GM19035 (cell line): ENCODE data around the gene MCTP2.
"Not testable (repeated sequence)": the region's sequence is repeated elsewhere in the genome, so short reads cannot be mapped to it uniquely, and the experiment has no call there.

ENCODE experiments used
- ATAC-seq: cut with Tn5 transposase; IDR thresholded peaks from one replicate; pipeline ENCODE4 v1.9.1; 2021; ENCODE audit not compliant: unreplicated experiment

MCTP2 gene

DNA sequence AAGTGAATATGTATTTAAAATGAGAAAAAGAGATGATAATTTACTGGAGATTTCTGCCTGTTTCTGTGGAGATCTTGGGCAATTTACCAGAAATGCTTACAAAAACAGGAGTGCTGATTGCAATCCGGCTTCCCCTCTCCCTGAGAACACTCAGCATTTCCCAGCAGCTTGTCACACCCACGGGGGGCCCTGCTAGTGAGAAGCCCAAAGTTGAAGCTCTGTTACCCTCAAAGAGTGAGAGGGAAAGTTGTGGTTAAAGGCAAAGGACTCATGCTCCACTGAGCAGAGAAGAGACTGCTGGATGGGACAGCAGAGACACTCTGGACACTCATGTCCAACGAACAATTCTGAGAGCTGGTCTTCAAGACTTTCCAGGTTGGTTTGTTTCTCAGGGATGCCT lies 2.9 kb downstream of the MCTP2 start:
- ATAC-seq = no peak

DNA sequence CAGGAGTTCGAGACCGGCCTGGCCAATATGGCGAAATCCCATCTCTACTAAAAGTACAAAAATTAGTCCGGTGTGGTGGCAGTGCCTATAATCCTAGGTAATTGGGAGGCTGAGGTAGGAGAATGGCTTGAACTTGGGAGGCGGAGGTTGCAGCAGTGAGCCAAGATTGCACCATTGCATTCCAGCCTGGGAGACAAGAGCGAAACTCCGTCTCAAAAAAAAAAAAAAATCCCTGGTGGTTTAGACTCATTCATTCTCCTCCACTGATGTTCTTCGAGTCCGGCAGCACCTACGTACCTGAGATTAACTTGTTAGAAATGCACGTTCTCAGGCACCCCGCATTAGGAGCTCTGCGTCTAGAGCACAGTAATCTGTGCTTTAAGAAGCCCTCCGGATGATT lies 3.7 kb downstream of the MCTP2 start:
- ATAC-seq = no peak

DNA sequence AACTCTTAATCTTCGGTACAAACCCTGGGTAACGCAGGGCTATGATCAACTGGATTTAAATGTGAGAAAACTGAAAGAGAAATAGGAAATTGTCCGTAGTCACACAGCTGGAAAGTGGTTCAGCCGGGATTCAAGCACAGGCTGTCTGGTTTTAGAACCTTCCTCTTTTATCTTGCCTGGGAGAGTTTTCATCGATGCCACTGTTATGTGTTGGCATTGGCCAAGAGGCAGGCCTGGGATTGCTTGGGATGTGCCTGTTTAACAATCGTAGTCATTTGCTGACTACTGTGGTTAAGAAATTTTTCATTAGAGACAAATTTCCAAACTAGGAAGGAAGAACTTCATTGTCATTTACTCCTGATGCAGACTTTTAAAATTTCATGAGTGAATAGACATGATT lies 4.3 kb downstream of the MCTP2 start:
- no peak for ATAC-seq

DNA sequence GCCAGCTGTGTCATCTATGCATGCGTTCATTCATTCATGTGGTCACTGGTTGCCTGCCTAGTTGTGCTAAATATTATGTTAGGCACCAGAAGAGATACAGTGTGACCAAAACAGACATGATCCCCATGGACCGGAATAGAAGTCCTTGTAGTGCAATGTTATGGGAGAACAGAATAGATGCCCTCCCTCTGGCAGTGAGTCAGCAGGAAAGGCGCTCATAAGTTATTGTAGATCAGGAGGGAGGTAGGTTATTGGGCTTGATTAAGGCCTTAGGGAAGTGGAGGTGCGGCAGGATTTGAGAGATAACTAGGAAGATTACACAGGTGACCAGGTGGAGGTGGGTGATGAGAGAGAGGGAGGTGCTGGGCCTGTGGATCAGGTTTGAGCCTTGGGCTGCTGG lies 5.2 kb downstream of the MCTP2 start:
- no peak for ATAC-seq

DNA sequence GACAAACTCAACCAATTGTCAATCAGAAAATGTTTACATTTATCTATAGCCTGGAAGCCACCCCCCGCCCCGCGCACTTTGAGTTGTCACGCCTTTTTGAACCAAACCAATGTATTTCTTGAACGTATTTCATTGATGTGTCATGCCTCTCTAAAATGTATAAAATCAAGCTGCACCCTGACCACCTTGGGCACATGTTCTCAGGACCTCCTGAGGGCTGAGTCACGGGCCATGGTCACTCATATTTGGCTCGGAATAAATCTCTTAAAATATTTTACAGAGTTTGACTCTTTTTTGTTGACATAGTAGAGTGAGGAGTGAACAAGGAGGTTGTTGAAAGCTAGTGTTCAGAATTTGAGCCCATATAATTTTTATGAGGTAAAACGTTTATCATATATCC lies 6.5 kb downstream of the MCTP2 start:
- no peak for ATAC-seq

DNA sequence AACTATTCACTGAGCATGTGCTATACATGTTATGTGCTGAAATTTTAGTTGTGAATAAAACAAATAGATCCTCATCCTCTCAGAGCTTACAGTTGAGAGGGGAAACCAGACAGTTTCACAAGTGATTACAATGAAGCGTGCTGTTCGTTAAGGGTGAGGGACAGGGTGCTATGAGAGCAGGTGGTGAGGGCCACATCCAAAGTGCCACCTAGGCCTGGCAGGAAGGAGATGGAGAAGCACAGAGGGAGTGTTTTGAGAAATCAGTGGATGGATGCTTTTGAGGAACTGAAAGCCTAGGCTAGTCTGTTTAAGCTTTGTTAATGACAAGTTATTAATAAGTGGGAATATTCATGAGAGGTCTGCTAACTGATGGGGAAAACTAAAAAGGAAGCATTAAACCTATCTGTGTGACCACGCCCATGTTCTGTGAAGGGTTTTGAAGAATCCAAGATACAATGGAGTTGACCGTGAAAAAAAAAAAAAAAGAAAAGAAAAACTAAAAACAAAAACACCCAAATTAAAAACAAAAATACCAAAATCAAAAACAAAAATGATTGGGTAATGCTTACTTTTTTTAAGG lies 7.3 kb downstream of the MCTP2 start:
- peak; percentile 44 for ATAC-seq

DNA sequence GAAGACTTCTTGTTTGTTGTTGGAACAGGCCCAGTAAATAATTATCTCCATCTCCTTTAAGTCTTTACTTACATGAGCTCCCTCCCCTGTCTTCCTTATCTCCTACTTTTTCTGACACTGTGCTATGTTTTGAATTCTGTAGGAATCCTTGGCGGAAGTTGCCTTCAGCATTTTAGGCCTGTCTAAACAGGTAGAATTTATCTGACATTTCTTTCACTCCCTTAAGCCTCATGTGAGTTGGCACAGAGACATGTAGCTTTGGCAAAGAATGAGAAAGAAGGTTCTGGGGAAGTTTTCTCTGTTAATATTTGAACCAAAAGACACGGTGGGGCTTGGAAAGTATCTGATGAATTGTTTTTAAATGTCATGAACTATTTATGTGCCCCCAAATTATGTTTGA lies 8.1 kb downstream of the MCTP2 start:
- no peak for ATAC-seq

DNA sequence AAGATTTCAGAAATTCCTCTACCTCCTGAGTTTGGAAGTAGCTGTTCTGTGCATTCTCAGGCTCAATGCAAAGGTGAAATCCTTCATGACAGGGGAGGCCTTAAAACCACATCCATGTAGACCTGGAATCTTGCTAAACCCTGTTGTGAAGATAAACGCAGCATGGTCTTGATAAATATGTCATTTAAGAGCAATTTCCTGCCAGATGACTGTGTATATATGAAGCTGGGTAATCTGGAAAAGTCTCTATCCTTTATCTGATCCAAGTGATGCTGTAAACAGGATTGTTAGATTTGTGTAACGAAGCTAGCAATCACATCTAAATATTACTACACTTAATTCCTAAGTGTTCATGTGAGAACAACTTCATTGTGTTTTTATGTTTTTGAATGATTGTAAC lies 9.1 kb downstream of the MCTP2 start:
- no peak for ATAC-seq

DNA sequence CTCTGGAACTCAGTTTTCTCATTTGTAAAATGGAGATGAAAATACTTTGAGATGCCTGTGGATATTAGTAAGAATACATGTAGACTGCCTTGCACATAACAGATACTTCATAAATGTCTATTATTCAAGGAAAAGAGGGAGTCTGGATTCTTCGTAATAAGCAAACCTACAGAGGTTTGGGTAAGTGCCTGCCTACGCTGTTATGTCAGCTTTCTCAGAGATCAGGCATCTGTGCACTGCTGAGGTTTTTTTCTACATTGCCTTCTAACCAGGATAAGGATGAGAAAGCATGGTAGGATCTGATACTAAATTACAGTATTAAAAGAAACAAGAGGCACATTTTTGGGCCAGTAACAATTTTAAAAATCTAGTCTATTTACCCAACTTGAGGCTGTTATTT lies 10.9 kb downstream of the MCTP2 start:
- ATAC-seq = no peak

DNA sequence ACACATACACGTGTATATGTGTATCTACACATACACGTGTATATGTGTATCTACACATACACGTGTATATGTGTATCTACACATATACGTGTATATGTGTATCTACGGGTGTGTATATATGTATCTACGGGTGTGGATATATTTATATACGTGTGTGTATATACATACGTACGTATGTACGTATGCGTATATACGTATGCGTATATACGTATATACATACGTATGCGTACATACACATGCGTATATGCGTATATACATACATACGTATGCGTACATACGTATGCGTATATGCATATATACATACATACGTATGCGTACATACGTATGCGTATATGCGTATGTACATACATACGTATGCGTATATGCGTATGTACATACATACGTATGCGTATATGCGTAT lies 11.6 kb downstream of the MCTP2 start:
- ATAC-seq = not testable (repeated sequence)

DNA sequence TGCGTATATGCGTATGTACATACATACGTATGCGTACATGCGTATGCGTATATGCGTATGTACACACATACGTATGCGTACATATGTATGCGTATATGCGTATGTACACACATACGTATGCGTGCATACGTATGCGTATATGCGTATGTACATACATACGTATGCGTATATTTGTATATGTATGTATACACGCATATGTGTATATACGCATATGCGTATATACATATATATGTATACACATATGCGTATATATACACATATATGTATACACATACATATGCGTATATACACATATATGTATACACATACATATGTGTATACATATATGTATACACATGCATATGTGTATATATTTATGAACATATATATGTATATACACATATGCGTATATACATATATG lies 12.1 kb downstream of the MCTP2 start:
- ATAC-seq = no peak

DNA sequence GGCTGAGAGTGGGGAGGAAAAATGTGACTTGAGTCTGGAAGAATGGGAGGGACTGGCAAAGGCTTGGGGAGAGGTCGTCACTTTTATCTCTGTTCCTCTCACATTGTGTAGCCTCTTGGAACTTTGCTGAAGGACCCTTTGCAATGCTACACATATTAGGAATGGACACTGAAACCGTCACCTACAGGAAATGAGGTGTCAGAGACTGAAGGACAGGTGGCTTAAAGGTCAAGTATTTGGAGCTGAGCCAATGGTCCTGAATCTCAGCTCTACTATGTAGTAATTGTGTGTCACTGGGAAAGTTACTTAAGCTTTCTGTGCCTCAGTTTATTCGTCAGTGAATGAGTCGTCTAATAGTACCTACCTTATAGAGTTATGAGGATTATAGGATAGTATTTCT lies 14.7 kb downstream of the MCTP2 start:
- no peak for ATAC-seq

DNA sequence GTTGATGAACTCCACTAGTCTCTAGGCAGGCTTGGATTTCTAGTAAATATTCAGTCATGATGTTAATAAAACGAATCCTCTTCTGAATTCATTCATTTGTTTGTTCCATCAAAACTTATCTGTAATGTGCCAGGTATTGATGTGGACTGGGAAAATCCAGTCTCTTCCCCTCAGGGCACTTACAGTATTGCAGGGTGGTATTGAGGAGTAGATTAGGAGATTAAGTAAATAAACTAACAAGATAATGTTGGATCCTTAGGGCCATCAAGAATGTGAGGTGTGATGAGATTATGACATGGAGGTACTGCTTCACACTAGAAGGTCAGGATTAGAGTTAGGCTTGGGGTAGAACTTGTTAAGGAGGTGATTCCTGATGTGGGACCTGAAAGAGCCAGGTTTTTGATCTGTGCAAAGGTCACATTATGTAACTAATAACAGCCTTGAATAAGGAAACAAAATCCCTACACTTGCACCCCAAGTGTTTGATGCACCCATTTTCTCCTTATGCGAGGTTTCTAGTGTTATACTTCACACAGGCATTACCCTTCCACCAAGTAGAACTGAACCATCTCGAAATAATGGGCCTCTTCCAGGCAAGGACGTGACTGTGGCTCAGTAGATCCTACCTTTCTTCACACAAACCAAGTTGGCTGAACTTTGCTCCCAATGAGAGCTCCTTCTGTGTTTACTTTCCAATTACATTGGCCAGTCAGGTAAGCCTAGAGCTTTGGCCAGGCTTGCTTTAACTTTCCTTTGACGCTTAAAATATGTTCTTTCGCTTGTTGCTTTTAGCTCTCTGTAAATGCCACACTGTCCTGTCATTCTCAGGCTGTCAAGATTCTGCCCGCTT lies 16.7 kb downstream of the MCTP2 start:
- ATAC-seq = no peak

DNA sequence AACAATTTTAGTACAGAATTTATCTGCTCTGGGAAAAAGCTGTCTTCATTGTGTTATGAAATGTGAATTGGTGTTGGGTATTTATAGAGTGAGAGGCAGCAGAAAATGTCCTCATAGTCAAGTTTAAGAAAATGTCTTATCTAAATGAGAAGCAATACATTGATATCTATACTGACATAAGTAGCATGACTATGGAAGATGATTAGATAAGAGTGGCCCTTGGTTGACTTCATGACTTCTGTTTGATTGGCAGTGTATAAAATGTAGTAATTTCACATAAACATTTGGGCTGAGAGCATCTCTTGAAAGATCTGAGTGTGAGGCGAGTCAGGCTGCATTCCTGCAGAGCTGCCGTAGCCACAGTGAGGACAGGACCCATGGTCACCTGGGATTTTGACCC lies 19.4 kb downstream of the MCTP2 start:
- ATAC-seq = no peak

DNA sequence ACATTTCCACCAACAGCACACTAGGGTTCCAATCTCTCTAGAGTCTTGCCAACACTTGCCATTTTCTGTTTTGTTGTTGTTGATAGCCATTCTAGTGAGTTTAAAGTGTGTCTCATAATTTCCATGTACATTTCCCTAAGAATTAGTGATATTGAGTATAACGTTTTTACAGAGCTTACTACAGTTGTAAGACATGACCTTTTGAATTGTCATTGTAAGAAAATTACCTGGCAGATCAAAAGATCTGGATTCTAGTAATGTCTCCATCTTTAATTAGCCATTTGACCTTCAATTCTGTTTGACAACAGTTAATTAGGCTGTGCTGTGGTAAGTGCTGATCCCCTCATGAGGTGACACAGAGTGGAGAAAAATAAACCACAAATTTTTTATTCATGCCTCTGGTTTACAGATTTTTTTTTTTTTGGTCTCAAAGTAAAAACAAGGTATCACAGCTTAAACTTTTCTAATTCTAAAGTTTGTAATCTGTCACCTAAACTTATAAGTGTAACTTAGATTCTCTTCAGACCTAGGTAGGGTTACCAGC lies 20.9 kb downstream of the MCTP2 start:
- no peak for ATAC-seq

DNA sequence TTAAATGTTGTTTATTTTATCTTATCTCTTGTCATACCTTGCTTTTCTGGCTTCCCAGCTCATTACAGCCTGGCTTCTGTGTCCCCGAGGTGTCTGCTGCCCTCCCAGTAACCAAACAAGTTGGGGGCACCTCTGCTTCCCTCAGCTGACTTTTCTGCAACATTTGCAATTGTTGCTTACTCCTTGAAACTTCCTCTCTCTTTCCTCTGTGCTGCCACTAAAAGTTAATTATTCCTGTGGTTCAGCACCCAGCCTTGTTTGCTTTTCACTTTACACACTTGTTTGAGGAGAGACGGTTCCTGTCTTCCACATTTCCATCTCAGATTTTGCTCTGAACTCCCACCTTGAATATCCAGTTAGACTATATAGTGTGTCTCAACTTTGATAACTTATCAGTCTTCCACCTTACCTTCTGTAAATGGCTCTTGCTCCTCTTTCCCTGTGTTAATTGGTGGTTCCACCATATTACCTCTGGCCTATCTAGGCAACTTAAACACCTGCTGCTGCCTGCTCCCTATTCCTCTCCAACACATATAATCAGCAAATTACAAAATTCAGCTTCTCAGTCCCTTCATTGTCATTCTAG lies 21.6 kb downstream of the MCTP2 start:
- no peak for ATAC-seq

DNA sequence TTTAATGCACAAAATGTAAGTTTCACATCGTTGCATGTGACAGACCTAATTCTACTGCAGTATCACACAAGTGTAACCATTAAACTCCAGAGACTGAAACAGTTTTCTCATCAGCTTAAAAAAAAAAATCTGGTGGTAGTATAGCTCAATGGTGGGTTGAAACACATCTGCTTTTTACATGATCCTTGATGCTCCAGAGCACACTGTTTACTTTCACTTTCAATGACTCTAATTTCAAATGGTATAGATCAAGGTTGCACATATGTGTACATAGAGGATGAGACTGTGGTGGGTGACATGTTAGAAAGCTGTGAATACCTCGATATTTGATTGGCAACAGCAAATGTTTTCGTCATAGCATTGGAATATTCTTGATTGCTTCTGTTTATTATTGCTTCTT lies 22.4 kb downstream of the MCTP2 start:
- peak; percentile 38 for ATAC-seq

DNA sequence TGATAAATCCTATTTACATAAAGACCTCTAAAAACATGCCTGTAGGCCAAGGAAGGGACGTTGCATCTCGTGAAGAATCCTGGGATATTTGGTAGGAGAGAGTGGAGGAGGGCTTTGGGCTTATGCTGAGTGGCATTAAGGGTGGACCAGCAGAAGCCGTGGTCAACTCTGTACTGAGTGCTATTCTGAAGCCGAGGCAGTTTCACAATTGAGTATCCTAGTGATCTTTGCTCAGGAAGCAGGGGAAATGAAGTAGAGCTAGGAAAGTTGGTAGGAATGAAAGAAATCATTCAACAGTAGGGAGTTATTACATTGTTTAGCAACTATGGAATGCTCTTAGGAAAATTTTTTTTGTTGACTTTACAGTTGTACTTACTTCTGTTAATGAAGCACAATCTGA lies 24.2 kb downstream of the MCTP2 start:
- ATAC-seq = no peak

DNA sequence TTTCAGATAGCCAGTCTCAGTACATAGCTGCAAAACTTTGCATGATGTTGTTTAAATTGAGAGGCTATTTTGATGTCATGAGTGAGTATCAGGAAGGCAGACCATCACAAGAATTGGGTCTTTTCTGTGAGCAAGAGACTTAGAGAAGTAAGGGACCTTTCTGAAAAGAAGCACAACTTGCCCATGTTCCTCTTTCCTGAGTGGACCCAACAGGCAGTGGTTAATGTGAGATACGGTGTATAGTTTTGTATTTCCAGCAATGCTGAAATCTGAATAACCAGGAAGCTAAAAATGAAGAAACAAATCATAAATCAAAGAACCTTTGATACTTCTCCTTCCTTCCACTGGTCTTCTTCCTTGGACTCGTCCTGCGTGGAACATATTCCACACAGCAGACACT lies 25.1 kb downstream of the MCTP2 start:
- no peak for ATAC-seq

DNA sequence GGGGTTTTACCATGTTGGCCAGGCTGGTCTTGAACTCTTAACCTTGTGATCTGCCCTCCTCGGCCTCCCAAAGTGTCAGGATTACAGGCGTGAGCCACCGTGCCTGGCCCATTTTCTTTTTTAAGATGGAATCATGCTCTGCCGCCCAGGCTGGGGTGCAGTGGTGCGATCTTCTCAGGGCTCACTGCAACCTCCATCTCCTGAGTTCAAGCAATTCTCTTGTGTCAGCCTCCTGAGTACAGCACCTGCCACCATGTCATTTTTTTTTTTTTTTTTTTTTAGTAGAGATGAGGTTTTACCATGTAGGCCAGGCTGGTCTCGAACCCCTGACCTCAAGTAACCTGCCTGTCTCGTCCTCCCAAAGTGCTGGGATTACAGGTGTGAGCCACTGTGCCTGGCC lies 26.4 kb downstream of the MCTP2 start:
- peak; percentile 7 for ATAC-seq

DNA sequence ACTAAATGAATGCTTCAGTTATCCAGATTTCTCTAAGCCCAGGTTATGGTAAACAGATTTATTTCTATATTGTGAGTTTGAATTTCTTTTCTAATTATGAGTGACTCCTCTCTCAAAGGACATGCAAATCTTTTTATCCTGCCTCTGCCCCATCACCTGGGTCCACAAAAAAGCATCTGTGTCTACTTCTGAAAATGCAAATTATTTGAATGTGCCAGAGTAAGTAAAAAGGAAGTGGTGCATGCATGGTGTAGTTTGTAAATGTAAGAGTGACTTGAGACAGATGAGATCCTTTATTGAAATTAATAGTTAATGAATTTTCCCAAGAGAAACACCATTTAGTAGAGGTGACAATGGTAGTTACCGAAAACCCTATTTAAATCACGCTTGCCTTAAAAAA lies 26.9 kb downstream of the MCTP2 start:
- ATAC-seq = peak; percentile 73

DNA sequence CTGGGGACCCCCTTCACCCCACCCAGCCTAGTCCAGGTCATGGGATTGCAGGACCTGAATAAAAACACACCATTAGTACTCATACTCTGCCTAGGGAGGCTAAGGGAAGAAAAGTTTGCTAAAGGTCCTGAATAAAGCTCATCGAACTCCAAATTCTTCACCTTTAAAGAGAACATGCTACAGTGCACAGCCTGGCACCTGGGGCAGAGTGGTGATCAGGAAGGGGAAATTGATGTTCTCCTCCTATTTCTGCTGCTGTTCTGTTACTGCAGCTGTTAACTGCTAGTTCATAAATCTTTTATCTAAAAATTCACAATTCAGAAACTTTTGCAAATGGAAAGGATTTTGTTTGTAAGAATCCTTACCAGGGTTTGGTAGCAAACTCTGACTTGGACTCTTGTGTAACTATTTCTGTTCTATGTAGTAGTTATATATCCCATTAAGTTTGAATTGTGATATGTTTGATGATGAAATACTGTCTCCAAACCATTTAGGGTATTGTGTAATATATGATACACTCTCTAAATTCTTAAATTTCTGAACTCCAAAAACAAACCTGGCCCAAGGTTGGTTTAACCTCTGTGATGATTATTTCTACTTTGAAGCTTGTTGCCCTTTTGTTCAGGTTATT lies 27.9 kb downstream of the MCTP2 start:
- no peak for ATAC-seq
